Measurements from ENCODE around the gene RPS6KA5. TPM values are rescaled to one million over a fixed set of nuclear protein-coding genes. Genes with fewer than 3 reads are reported as not detected.
"Not testable (repeated sequence)": the region's sequence is repeated elsewhere in the genome, so short reads cannot be mapped to it uniquely, and the experiment has no call there.

Gene RPS6KA5
- total and polyA plus RNA-seq, 8 donors: 4.2 to 10.8 (median 9.2) TPM

- H3K27me3 ChIP-seq: no peaks in the 10 kb centered on the region
- intact Hi-C loops (cut with DNase I): no loop called here
- no peaks in the 10 kb centered on the region for H3K36me3 ChIP-seq
- H3K27ac ChIP-seq: no peak overlapping the region
- no peak for DNase-seq
- no peak for TF ChIP-seq CTCF (IDR thresholded peaks at IDR 0.05)
- H3K4me3 ChIP-seq: no peak overlapping the region
- H3K9me3 ChIP-seq: peaks cover 0 to 7% of the 10 kb centered on the region in 2 donors
- ATAC-seq: no peak
- no peaks in the 10 kb centered on the region for H3K4me1 ChIP-seq
Observed at GRCh38 chr14:90962505-90963109, 97.8 kb downstream of the RPS6KA5 start.

- H3K4me1 ChIP-seq: no peaks in the 10 kb centered on the region
- H3K27ac ChIP-seq: no peak overlapping the region
- H3K36me3 ChIP-seq: no peaks in the 10 kb centered on the region
- no peaks in the 10 kb centered on the region for H3K27me3 ChIP-seq
- TF ChIP-seq CTCF (IDR thresholded peaks at IDR 0.05): no peak
- H3K9me3 ChIP-seq: peaks cover 0 to 21% of the 10 kb centered on the region in 2 donors
- no peak for ATAC-seq
- intact Hi-C loops (cut with DNase I): no loop called here
- DNase-seq: no peak
- no peak overlapping the region for H3K4me3 ChIP-seq
Observed at GRCh38 chr14:90960818-90961217, 99.6 kb downstream of the RPS6KA5 start.

DNA sequence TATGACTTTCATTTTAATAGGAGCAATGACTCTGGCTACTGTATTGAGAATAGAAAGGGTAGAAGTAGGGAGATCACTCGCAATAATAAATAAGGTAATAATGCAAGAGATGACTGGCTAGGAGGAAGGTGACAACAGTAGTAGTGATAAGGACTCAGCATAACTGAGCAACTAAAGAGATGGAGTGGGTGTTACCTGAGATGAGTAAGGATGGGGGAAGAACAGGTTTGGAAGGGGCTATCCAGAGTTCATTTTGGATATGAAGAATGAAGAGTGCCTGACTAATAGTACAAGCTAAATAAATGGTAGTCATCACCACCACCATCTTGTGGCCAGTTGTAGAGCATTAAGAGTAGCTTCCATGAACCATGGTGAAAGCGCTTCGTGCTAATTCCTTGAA lies 101.1 kb downstream of the RPS6KA5 start:
- H3K27ac ChIP-seq: no peak overlapping the region
- DNase-seq: no peak
- no peaks in the 10 kb centered on the region for H3K36me3 ChIP-seq
- H3K4me3 ChIP-seq: no peak overlapping the region
- peaks cover 0 to 35% of the 10 kb centered on the region in 2 donors for H3K9me3 ChIP-seq
- no peak for ATAC-seq
- no peak for TF ChIP-seq CTCF (IDR thresholded peaks at IDR 0.05)
- no peaks in the 10 kb centered on the region for H3K27me3 ChIP-seq
- H3K4me1 ChIP-seq: no peaks in the 10 kb centered on the region
- intact Hi-C loops (cut with DNase I): no loop called here

GRCh38 chr14:90956273-90956672 lies 104.2 kb downstream of the RPS6KA5 start:
- ATAC-seq: no peak
- no peaks in the 10 kb centered on the region for H3K4me1 ChIP-seq
- H3K27ac ChIP-seq: no peak overlapping the region
- no peak for DNase-seq
- H3K36me3 ChIP-seq: no peaks in the 10 kb centered on the region
- H3K27me3 ChIP-seq: no peaks in the 10 kb centered on the region
- no peak for TF ChIP-seq CTCF (IDR thresholded peaks at IDR 0.05)
- H3K9me3 ChIP-seq: peaks cover 0 to 52% of the 10 kb centered on the region in 2 donors
- intact Hi-C loops (cut with DNase I): no loop called here
- H3K4me3 ChIP-seq: no peak overlapping the region

DNA sequence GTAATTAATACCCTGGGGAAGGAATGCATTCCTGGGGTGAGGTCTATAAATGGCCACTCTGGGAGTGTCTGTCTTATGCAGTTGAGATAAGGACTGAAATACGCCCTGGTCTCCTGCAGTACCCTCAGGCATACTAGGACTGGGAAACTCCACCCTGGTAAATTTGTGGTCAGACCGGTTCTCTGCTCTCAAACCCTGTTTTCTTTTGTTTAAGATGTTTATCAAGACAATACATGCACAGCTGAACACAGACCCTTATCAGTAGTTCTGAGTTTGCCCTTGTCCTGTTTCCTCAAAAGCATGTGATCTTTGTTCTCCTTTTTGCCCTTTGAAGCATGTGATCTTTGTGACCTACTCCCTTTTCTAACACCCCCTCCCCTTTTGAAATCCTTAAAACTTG lies 106.8 kb downstream of the RPS6KA5 start:
- DNase-seq; H3K27ac ChIP-seq; H3K4me1 ChIP-seq; H3K4me3 ChIP-seq; H3K27me3 ChIP-seq; H3K36me3 ChIP-seq; ATAC-seq; intact Hi-C loops (cut with DNase I): not testable (repeated sequence)
- H3K9me3 ChIP-seq: peaks cover 0 to 52% of the 10 kb centered on the region in 2 donors

GRCh38 chr14:90943367-90943766 lies 117.1 kb downstream of the RPS6KA5 start:
- Histone ChIP-seq H3K4me3 (no peak overlapping the region), H3K36me3 (peaks cover 0 to 7% of the 10 kb centered on the region in 2 donors), H3K27me3 (no peaks in the 10 kb centered on the region), H3K27ac (no peak overlapping the region), H3K9me3 (peaks cover 0 to 21% of the 10 kb centered on the region in 2 donors), H3K4me1 (no peaks in the 10 kb centered on the region)
- no peak for DNase-seq
- no peak for TF ChIP-seq CTCF (IDR thresholded peaks at IDR 0.05)
- intact Hi-C loops (cut with DNase I): no loop called here
- ATAC-seq: no peak
